Ovary (tissue), 1 donor: ENCODE measurements around the gene HMGB1.

Experiments
- EP300 ChIP-seq: sonication (generic); formaldehyde crosslinking; IDR thresholded peaks from one replicate; pipeline ENCODE4 v1.6.1; 2017; ENCODE audit warnings: antibody characterized with exemption
- POLR2A ChIP-seq: fragments of 450-650 bp; IDR thresholded peaks from one replicate; pipeline ENCODE4 v1.6.1; 2017; ENCODE audit warnings: antibody characterized with exemption, mild to moderate bottlenecking, moderate library complexity

GRCh38 chr13:30479883-30480219, 14.1 kb upstream of the HMGB1 start:
- no peak for TF ChIP-seq EP300
- TF ChIP-seq POLR2A: no peak
